H1 (cell line): ENCODE data around the gene COL6A5. TPM values are rescaled to one million over a fixed set of nuclear protein-coding genes. Genes with fewer than 3 reads are reported as not detected.

ENCODE experiments used
- CTCF ChIA-PET: fragments of 300-600 bp; sonication (Branson Sonifier 250); formaldehyde crosslinking; loops from one replicate; lab custom pipeline; 2021; ENCODE audit not compliant: partially characterized antibody; lab: Charles Lee
- POLR2A ChIA-PET: fragments of 300-600 bp; sonication (Branson Sonifier 250); formaldehyde crosslinking; loops from one replicate; lab custom pipeline; 2021; ENCODE audit warnings: inconsistent platforms; ENCODE audit not compliant: partially characterized antibody; lab: Charles Lee
- DNase-seq, 2 experiments: peaks; one replicate each; pipeline versions ENCODE4 v3.0.0 to v3.0.0-alpha.2; 2010 to 2022; ENCODE audit warnings: low spot score in 2 of 2, low read depth in 1 of 2, mixed read lengths in 1 of 2
- FAIRE-seq: peaks from 2 replicates; lab custom pipeline; 2011; peaks lifted over from hg19 to GRCh38; lab: Jason Lieb, UNC
- H2AFZ ChIP-seq: 2 replicates; pipeline ENCODE4 v1.8.1; 2012; ENCODE audit warnings: low read length, inconsistent platforms
- H2AK5ac ChIP-seq: 2 replicates; pipeline ENCODE4 v1.6.1; 2013; ENCODE audit warnings: low read depth, low read length
- H2BK120ac ChIP-seq: replicated peaks from 2 replicates; pipeline ENCODE3; 2013; ENCODE audit warnings: low read depth, low read length, inconsistent platforms
- H2BK12ac ChIP-seq: 2 replicates; pipeline ENCODE4 v1.6.1; 2013; ENCODE audit warnings: low read depth, low read length
- H2BK15ac ChIP-seq: 2 replicates; pipeline ENCODE4 v1.6.1; 2013; ENCODE audit warnings: low read length
- H2BK20ac ChIP-seq: 2 replicates; pipeline ENCODE4 v1.6.1; 2013; ENCODE audit warnings: low read length
- H2BK5ac ChIP-seq: 2 replicates; pipeline ENCODE4 v1.6.1; 2013; ENCODE audit warnings: low read depth, low read length
- H3K14ac ChIP-seq: 2 replicates; pipeline ENCODE4 v1.6.1; 2013; ENCODE audit warnings: inconsistent platforms; ENCODE audit not compliant: insufficient read length
- H3K18ac ChIP-seq: 2 replicates; pipeline ENCODE4 v1.6.1; 2013; ENCODE audit warnings: low read length; ENCODE audit errors: extremely low read depth
- H3K23ac ChIP-seq: 2 replicates; pipeline ENCODE4 v1.6.1; 2013; ENCODE audit warnings: inconsistent platforms; ENCODE audit not compliant: insufficient read length
- H3K23me2 ChIP-seq: 2 replicates; pipeline ENCODE4 v1.6.1; 2013; ENCODE audit warnings: low read depth, low read length
- H3K27ac ChIP-seq: 2 replicates; pipeline ENCODE4 v1.6.1; 2011; ENCODE audit warnings: low read depth, low read length, inconsistent platforms
- H3K27me3 ChIP-seq, 4 experiments: replicated peaks in 1 of 4; 1 replicate in 1 of 4; 2 replicates in 3 of 4; pipeline versions ENCODE4 v1.6.1 to v1.8.1; 2011 to 2013; ENCODE audit warnings: low read length in 3 of 4, mild to moderate bottlenecking in 3 of 4, inconsistent platforms in 2 of 4, mixed read lengths in 2 of 4, moderate library complexity in 1 of 4; ENCODE audit not compliant: control insufficient read depth in 3 of 4, insufficient read depth in 3 of 4; ENCODE audit errors: extremely low read depth in 1 of 4
- H3K36me3 ChIP-seq, 4 experiments: 2 replicates each; pipeline versions ENCODE4 v1.6.1 to v1.8.1; 2011 to 2013; ENCODE audit warnings: mild to moderate bottlenecking in 4 of 4, low read length in 3 of 4, moderate library complexity in 2 of 4, control low read depth in 1 of 4, inconsistent platforms in 1 of 4; ENCODE audit not compliant: insufficient read depth in 4 of 4, control insufficient read depth in 2 of 4
- H3K4ac ChIP-seq: replicated peaks from 2 replicates; pipeline ENCODE3; 2013; ENCODE audit warnings: low read length, low read depth, mixed read lengths, inconsistent platforms; ENCODE audit not compliant: insufficient read length
- H3K4me1 ChIP-seq, 4 experiments: replicated peaks in 1 of 4; 1 replicate in 1 of 4; 2 replicates in 3 of 4; pipeline versions ENCODE4 v1.6.1 to v1.8.1; 2011 to 2013; ENCODE audit warnings: low read length in 3 of 4, inconsistent platforms in 2 of 4, mixed read lengths in 1 of 4; ENCODE audit not compliant: insufficient read depth in 4 of 4, control insufficient read depth in 3 of 4
- H3K4me2 ChIP-seq, 2 experiments: 2 replicates each; pipeline versions ENCODE4 v1.6.1 to v1.8.1; 2011 to 2013; ENCODE audit warnings: low read depth in 2 of 2, low read length in 2 of 2, control low read depth in 1 of 2, inconsistent platforms in 1 of 2, mild to moderate bottlenecking in 1 of 2; ENCODE audit not compliant: insufficient read depth in 1 of 2
- H3K4me3 ChIP-seq, 4 experiments: fragments of 200-600, 300-600 bp in 1 of 4; sonication (generic), shearing (Covaris generic), sonication (Bioruptor Twin) in 1 of 4; 2 replicates each; pipeline versions ENCODE4 v1.5.1 to v1.8.1; 2011 to 2016; ENCODE audit warnings: low read length in 4 of 4, low read depth in 3 of 4, control low read depth in 2 of 4, inconsistent platforms in 2 of 4, mild to moderate bottlenecking in 2 of 4, mixed read lengths in 1 of 4, moderate library complexity in 1 of 4; ENCODE audit not compliant: insufficient read depth in 2 of 4; ENCODE audit errors: extremely low read depth in 1 of 4
- H3K56ac ChIP-seq: replicated peaks from 2 replicates; pipeline ENCODE3; 2013; ENCODE audit warnings: low read depth, mild to moderate bottlenecking, mixed read lengths, low read length, inconsistent platforms; ENCODE audit not compliant: insufficient read length
- H3K79me1 ChIP-seq: 2 replicates; pipeline ENCODE4 v1.6.1; 2013; ENCODE audit warnings: low read depth, low read length, control low read depth
- H3K79me2 ChIP-seq, 2 experiments: 2 replicates each; pipeline versions ENCODE4 v1.6.1 to v1.8.1; 2012 to 2013; ENCODE audit warnings: low read length in 2 of 2, mild to moderate bottlenecking in 2 of 2, inconsistent platforms in 1 of 2; ENCODE audit not compliant: insufficient read depth in 2 of 2, control insufficient read depth in 1 of 2
- H3K9ac ChIP-seq, 4 experiments: replicated peaks in 1 of 4; 1 replicate in 1 of 4; 2 replicates in 3 of 4; pipeline versions ENCODE4 v1.6.1 to v1.8.1; 2011 to 2013; ENCODE audit warnings: low read depth in 3 of 4, low read length in 3 of 4, control low read depth in 2 of 4, mild to moderate bottlenecking in 2 of 4, moderate library complexity in 2 of 4, inconsistent platforms in 1 of 4; ENCODE audit errors: extremely low read depth in 1 of 4
- H3K9me3 ChIP-seq, 2 experiments: 2 replicates each; pipeline versions ENCODE4 v1.6.1 to v1.8.1; 2012 to 2013; ENCODE audit warnings: mild to moderate bottlenecking in 2 of 2, moderate library complexity in 2 of 2, control low read depth in 1 of 2, inconsistent platforms in 1 of 2, low read depth in 1 of 2, low read length in 1 of 2, mixed read lengths in 1 of 2; ENCODE audit not compliant: insufficient read depth in 2 of 2
- H4K20me1 ChIP-seq, 2 experiments: replicated peaks in 1 of 2; 2 replicates each; pipeline versions ENCODE3 to v1.8.1; 2011 to 2013; ENCODE audit warnings: inconsistent platforms in 2 of 2, low read length in 2 of 2, mild to moderate bottlenecking in 1 of 2; ENCODE audit not compliant: insufficient read depth in 2 of 2, control insufficient read depth in 1 of 2
- H4K5ac ChIP-seq: 2 replicates; pipeline ENCODE4 v1.6.1; 2013; ENCODE audit warnings: low read length, low read depth, mixed read lengths, inconsistent platforms; ENCODE audit not compliant: insufficient read length
- H4K8ac ChIP-seq: 2 replicates; pipeline ENCODE4 v1.8.0; 2013; ENCODE audit warnings: mild to moderate bottlenecking, moderate library complexity, low read length, inconsistent platforms; ENCODE audit not compliant: insufficient read depth; ENCODE audit errors: extremely low read depth
- H4K91ac ChIP-seq: replicated peaks from 2 replicates; pipeline ENCODE3; 2013; ENCODE audit warnings: low read length, mixed read lengths, inconsistent platforms; ENCODE audit not compliant: insufficient read length
- EZH2 ChIP-seq: fragments of 200-600 bp; sonication (generic); IDR thresholded peaks from 2 replicates; pipeline ENCODE4 v1.7.1; 2012; ENCODE audit warnings: low read depth, mild to moderate bottlenecking, moderate library complexity, low read length, inconsistent platforms; ENCODE audit not compliant: severe bottlenecking
- JUND ChIP-seq: IDR thresholded peaks from 2 replicates; pipeline ENCODE4 v1.6.1; 2011; ENCODE audit warnings: mild to moderate bottlenecking, improper control_type of control experiment, low read length
- RXRA ChIP-seq: IDR thresholded peaks from 2 replicates; pipeline ENCODE4 v1.6.1; 2011; ENCODE audit warnings: low read depth, mild to moderate bottlenecking, low read length, moderate library complexity; ENCODE audit not compliant: insufficient read depth
- SP4 ChIP-seq: IDR thresholded peaks from 2 replicates; pipeline ENCODE4 v1.6.1; 2012; ENCODE audit warnings: low read length, inconsistent platforms
- WGBS, 2 experiments: shearing (Covaris generic) in 1 of 2; methylation state at CpG; one replicate each; pipeline versions ENCODE4 v1.1.6 to v1.1.7; 2013 to 2015; ENCODE audit warnings: low lambda C conversion rate in 2 of 2, mixed read lengths in 2 of 2, inconsistent platforms in 1 of 2, low coverage in 1 of 2, missing lambda C conversion rate in 1 of 2; ENCODE audit not compliant: insufficient replicate concordance in 2 of 2, insufficient coverage in 1 of 2, insufficient read length in 1 of 2; ENCODE audit errors: extremely low coverage in 1 of 2, missing lambda C conversion rate in 1 of 2; 5-methylcytosine and 5-hydroxymethylcytosine counted together
- polyA plus RNA-seq, 7 experiments: library from polyadenylated mRNA; depleted of rRNA in 3 of 7; stranded (reverse) in 5 of 7; unstranded in 2 of 7; fragments of >200 nt in 5 of 7; fragments of 200-250 nt in 2 of 7; gene quantifications; 1 replicate in 5 of 7; 2 replicates in 1 of 7; 4 replicates in 1 of 7; pipeline versions ENCODE4 v1.2.1 to v1.2.3, GENCODE V29; 2011 to 2013; ENCODE audit warnings: missing spikeins in 2 of 7, mixed read lengths in 2 of 7
- total RNA-seq: library from RNA; stranded (reverse); fragmentation: NEBNext Ultra II Directional; extraction: Animal tissue kit (Norgen Biotek cat#: 25700); gene quantifications from 2 replicates; pipeline ENCODE4 v1.2.1, GENCODE V29; 2021

Gene COL6A5
- total and polyA plus RNA-seq, 2 of the 8 experiments (the other 6 are each of a cell fraction or from before 2014, with no cell fraction given) = 0.05 to 0.06 TPM

GRCh38 chr3:130374908-130375307 is 29.4 kb downstream of the COL6A5 start:
- Histone ChIP-seq H3K9ac (no peak overlapping the region), H3K4me3 (no peak overlapping the region), H3K36me3 (no peaks in the 10 kb centered on the region), H3K23me2 (no peaks in the 10 kb centered on the region), H2AK5ac (no peak overlapping the region), H2BK15ac (no peak overlapping the region), H3K79me2 (no peaks in the 10 kb centered on the region), H3K56ac (no peak overlapping the region), H3K23ac (no peak overlapping the region), H2AFZ (no peak overlapping the region), H3K9me3 (no peaks in the 10 kb centered on the region), H2BK5ac (no peak overlapping the region), H3K18ac (no peak overlapping the region), H3K14ac (no peak overlapping the region), H3K4ac (no peak overlapping the region), H4K20me1 (no peaks in the 10 kb centered on the region), H2BK20ac (no peak overlapping the region), H3K4me2 (no peak overlapping the region), H2BK120ac (no peak overlapping the region), H4K91ac (no peak overlapping the region), H3K79me1 (no peaks in the 10 kb centered on the region), H3K27ac (no peak overlapping the region), H3K4me1 (no peaks in the 10 kb centered on the region), H3K27me3 (no peaks in the 10 kb centered on the region), H4K8ac (no peak overlapping the region), H4K5ac (no peak overlapping the region), H2BK12ac (no peak overlapping the region)
- 100% methylated on average over 1 of the region's 1 CpG; no CpG with 5 or more reads in 1 of the 2 experiments for WGBS, 2 experiments
- CTCF ChIA-PET = interaction anchor here (1.5 kb wide), 1 partner anchor 11 kb away, joined by 3 read pairs; no protein-coding TSS in a partner anchor
- DNase-seq (no peak), FAIRE-seq (no peak)
- POLR2A ChIA-PET = no interaction called here
- no peak for TF ChIP-seq SP4
- no peak for TF ChIP-seq JUND
- no peak for TF ChIP-seq RXRA
- TF ChIP-seq EZH2 = no peak
